ENCODE results near the gene N4BP2L2.

N4BP2L2 gene

DNA sequence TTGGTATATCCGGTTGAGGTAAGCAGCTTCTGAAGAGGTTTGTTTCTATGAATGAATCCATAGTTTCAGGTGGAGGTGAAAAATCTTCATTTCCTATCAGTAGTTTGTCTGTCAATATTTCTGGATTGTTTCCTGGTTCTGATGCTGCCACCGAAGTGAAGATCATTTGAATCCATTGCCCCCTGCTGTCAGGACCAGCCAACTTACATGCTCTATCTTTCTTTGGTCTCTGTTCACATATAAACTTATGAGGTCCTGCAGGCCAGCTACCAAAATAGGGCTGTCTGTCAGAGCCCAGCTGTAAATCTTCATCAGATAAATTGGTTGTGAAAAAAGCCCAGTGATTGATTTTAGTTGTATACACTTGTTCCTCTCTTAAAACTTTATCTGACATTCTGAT, 95.5 kb downstream of the N4BP2L2 start:
- peak; percentile 28 for DNase-seq (ENCODE audit: low read depth)
- no peak overlapping the region for H3K4me3 ChIP-seq (ENCODE audit: low read length)
- TF ChIP-seq, protein P1, sequence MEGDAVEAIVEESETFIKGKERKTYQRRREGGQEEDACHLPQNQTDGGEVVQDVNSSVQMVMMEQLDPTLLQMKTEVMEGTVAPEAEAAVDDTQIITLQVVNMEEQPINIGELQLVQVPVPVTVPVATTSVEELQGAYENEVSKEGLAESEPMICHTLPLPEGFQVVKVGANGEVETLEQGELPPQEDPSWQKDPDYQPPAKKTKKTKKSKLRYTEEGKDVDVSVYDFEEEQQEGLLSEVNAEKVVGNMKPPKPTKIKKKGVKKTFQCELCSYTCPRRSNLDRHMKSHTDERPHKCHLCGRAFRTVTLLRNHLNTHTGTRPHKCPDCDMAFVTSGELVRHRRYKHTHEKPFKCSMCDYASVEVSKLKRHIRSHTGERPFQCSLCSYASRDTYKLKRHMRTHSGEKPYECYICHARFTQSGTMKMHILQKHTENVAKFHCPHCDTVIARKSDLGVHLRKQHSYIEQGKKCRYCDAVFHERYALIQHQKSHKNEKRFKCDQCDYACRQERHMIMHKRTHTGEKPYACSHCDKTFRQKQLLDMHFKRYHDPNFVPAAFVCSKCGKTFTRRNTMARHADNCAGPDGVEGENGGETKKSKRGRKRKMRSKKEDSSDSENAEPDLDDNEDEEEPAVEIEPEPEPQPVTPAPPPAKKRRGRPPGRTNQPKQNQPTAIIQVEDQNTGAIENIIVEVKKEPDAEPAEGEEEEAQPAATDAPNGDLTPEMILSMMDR (IDR thresholded peaks at IDR 0.05; ENCODE audit: insufficient read depth, low read depth, low read length, missing control alignments) = peak; percentile 34

DNA sequence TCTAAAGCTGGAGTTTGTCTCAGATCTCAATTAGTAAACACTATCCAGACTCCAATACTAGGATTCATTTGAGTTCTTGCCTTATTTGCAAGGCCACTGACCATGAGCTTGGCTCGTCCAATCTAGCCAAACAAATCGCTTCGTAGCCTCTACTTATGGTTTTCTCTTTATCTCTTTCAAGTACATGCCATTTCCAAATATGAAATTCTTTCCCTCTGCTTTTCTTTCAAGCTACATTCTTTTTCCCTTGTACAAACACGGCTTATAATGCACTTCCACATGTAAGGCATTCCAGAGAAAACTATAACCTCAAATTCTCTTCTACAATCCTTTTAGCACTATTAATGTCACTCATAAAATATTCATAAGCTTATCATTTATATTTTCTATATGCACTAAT, 99.7 kb downstream of the N4BP2L2 start:
- H3K4me3 ChIP-seq (ENCODE audit: low read length) = no peak overlapping the region
- TF ChIP-seq, protein P1 (IDR thresholded peaks at IDR 0.05; ENCODE audit: insufficient read depth, low read depth, low read length, missing control alignments) = no peak
- DNase-seq (ENCODE audit: low read depth) = no peak

DNA sequence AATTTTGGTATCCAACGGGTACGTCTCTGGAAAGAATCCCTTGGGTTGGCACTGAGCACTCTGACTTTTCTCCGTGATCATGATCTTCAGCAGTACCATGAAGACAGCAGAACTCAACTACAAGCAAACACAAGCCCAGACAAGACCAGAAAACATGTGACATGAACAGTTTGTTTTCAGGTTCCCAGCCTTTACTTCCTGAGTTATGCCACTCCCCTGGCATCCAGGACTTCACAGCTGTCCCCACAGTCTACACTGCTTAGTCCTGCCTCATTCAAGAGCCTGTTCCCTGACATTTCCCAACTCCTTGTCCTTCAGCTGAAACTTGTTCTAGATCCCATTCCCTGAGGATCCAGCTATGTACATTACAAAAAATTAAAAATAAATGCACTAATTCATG, 105.7 kb downstream of the N4BP2L2 start:
- TF ChIP-seq, protein P1 (IDR thresholded peaks at IDR 0.05; ENCODE audit: insufficient read depth, low read depth, low read length, missing control alignments) = no peak
- H3K4me3 ChIP-seq (ENCODE audit: low read length) = no peak overlapping the region
- DNase-seq (ENCODE audit: low read depth) = peak; percentile 91

DNA sequence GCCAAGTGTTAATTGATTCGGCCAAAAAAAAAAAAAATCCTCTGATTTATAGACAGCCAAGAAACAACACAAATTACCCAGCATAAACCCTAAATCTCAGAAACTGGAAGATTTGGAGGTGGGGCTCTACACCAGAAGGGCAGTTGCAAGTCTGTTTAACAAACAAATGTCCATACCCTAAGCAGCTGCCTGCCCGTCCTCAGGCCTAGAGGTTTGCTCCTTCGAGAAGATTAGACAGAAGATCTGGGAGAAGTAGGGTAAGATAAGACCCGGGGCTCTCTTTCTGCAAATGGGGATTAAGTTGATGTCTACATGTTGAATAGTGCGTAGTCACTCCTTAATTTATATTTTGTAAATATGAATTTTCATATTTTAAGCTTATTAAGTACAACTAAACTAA, 107.2 kb downstream of the N4BP2L2 start:
- DNase-seq (ENCODE audit: low read depth) = no peak
- TF ChIP-seq, protein P1 (IDR thresholded peaks at IDR 0.05; ENCODE audit: insufficient read depth, low read depth, low read length, missing control alignments) = no peak
- H3K4me3 ChIP-seq (ENCODE audit: low read length) = no peak overlapping the region

DNA sequence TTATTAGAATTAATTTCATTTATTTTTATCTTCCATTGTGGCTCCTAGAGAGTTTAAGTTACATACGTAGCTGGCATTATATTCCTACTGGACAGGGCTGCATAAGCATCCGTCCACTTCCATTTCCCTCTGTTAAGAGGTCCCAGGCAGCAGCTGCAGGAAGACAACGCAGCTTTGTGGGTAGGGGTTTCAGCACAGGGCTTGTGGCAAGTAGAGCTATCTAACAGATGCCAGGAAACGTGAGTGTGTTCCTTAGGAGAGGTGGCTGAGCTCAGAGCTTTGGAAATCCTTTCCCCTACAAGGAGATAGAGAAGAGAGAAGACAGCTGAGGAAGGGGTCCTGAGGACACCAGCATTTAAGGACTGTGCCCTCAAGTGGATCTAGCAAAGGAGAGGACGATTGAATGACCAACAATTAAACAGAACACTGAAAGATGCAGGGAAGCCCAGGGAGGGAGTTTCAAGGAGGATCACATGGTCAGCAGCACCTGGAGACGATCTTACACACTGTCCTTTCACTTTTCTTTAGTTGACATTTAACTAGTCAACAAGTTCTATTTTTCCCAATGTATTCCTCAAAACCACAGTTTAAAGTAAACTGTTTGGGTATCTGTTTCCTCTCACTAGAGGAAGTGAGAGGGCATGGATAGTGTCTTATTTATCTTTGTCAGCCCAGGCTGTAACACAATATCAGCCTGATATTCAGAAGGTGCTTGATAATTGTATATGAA, 108.4 kb downstream of the N4BP2L2 start:
- H3K4me3 ChIP-seq (ENCODE audit: low read length) = no peak overlapping the region
- no peak for DNase-seq (ENCODE audit: low read depth)
- TF ChIP-seq, protein P1 (IDR thresholded peaks at IDR 0.05; ENCODE audit: insufficient read depth, low read depth, low read length, missing control alignments) = no peak

DNA sequence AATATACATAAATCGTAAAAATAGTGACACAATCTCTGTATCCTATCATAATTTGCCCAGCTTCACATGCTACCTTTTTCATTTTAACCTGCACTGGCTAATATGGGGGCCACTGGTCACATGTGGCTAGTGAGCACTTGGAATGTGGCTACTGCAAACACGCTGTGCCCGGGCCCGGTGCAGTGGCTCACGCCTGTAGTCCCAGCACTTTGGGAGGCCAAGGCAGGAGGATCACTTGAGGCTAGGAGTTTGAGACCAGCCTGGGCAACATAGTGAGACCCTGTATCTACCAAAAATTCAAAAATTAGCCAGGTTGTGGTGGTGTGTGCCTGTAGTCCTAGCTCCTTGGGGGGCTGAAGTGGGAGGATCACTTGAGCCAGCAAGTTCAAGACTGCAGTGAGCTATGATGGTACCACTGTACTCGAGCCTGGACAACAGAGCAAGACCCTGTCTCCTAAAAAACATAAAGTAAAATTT, 109.1 kb downstream of the N4BP2L2 start:
- no peak overlapping the region for H3K4me3 ChIP-seq (ENCODE audit: low read length)
- TF ChIP-seq, protein P1 (IDR thresholded peaks at IDR 0.05; ENCODE audit: insufficient read depth, low read depth, low read length, missing control alignments) = no peak
- no peak for DNase-seq (ENCODE audit: low read depth)
